Endothelial cell of umbilical vein (primary cell): ENCODE measurements around the gene TECTA. TPM values are rescaled to one million over a fixed set of nuclear protein-coding genes. Genes with fewer than 3 reads are reported as not detected.

Source experiments
- BruUV-seq: library from RNA; stranded (reverse); fragments of 400-500 nt; replicated peaks from 2 replicates; lab custom pipeline; 2021; lab: Mats Ljungman, UMichigan
- CTCF ChIA-PET: fragments of 300-600, 350-600 bp; sonication (Branson Sonifier 250); formaldehyde crosslinking; loops from one replicate; lab custom pipeline; 2021; ENCODE audit warnings: antibody characterized with exemption, inconsistent platforms; lab: Charles Lee
- POLR2A ChIA-PET: fragments of 300-600, 350-600 bp; sonication (Branson Sonifier 250); formaldehyde crosslinking; loops from one replicate; lab custom pipeline; 2021; ENCODE audit warnings: antibody characterized with exemption, inconsistent platforms; lab: Charles Lee
- DNase-seq: peaks from one replicate; pipeline ENCODE4 v3.0.0-alpha.2; 2011; ENCODE audit warnings: low read depth, low spot score
- FAIRE-seq: peaks from 2 replicates; lab custom pipeline; 2011; peaks lifted over from hg19 to GRCh38; lab: Jason Lieb, UNC
- H2AFZ ChIP-seq: 2 replicates; pipeline ENCODE4 v1.6.0; 2012; ENCODE audit warnings: low read depth, low read length, control low read depth, inconsistent platforms
- H3K27ac ChIP-seq: 2 replicates; pipeline ENCODE4 v1.5.1; 2011; ENCODE audit warnings: low read depth, mild to moderate bottlenecking, control low read depth, low read length, moderate library complexity; ENCODE audit not compliant: insufficient read depth
- H3K27me3 ChIP-seq, 2 experiments: 2 replicates each; pipeline versions ENCODE4 v1.6.0 to v1.6.1; 2011; ENCODE audit warnings: low read length in 2 of 2, mixed read lengths in 1 of 2; ENCODE audit not compliant: control insufficient read depth in 2 of 2, insufficient read depth in 2 of 2
- H3K36me3 ChIP-seq, 2 experiments: 2 replicates in 1 of 2; 3 replicates in 1 of 2; pipeline ENCODE4 v1.5.1; 2011; ENCODE audit warnings: low read length in 2 of 2, mild to moderate bottlenecking in 1 of 2, moderate library complexity in 1 of 2; ENCODE audit not compliant: control insufficient read depth in 2 of 2, insufficient read depth in 2 of 2; ENCODE audit errors: extremely low read depth in 1 of 2
- H3K4me1 ChIP-seq: 3 replicates; pipeline ENCODE4 v1.5.1; 2011; ENCODE audit warnings: mild to moderate bottlenecking, low read length; ENCODE audit not compliant: control insufficient read depth, insufficient read depth; ENCODE audit errors: extremely low read depth
- H3K4me2 ChIP-seq: 2 replicates; pipeline ENCODE4 v1.6.1; 2011; ENCODE audit warnings: low read length, control low read depth, mixed read lengths; ENCODE audit not compliant: insufficient read depth
- H3K4me3 ChIP-seq, 3 experiments: fragments of 200-600 bp in 1 of 3; sonication (generic), shearing (Covaris generic) in 1 of 3; replicated peaks in 1 of 3; 2 replicates each; pipeline ENCODE4 v1.5.1; 2011 to 2016; ENCODE audit warnings: control low read depth in 3 of 3, low read length in 3 of 3, mild to moderate bottlenecking in 2 of 3, inconsistent platforms in 1 of 3, low read depth in 1 of 3, moderate library complexity in 1 of 3; ENCODE audit not compliant: insufficient read depth in 1 of 3
- H3K79me2 ChIP-seq: 2 replicates; pipeline ENCODE4 v1.6.0; 2012; ENCODE audit warnings: low read length, inconsistent platforms; ENCODE audit not compliant: control insufficient read depth, insufficient read depth
- H3K9ac ChIP-seq: replicated peaks from 2 replicates; pipeline ENCODE3; 2011; ENCODE audit warnings: low read length, control low read depth; ENCODE audit not compliant: insufficient read depth; ENCODE audit errors: extremely low read depth
- H3K9me1 ChIP-seq: replicated peaks from 3 replicates; pipeline ENCODE4 v1.6.0; 2011; ENCODE audit warnings: mild to moderate bottlenecking, low read length; ENCODE audit not compliant: control insufficient read depth, insufficient read depth; ENCODE audit errors: extremely low read depth
- H3K9me3 ChIP-seq: replicated peaks from 2 replicates; pipeline ENCODE4 v1.5.1; 2012; ENCODE audit warnings: low read length, inconsistent platforms; ENCODE audit not compliant: control insufficient read depth, insufficient read depth
- H4K20me1 ChIP-seq: replicated peaks from 2 replicates; pipeline ENCODE3; 2011; ENCODE audit warnings: mild to moderate bottlenecking, low read length; ENCODE audit not compliant: control insufficient read depth, insufficient read depth; ENCODE audit errors: extremely low read depth
- EZH2 ChIP-seq: IDR thresholded peaks from 2 replicates; pipeline ENCODE4 v1.6.1; 2012; ENCODE audit warnings: borderline replicate concordance, low read depth, mild to moderate bottlenecking, moderate library complexity, low read length, inconsistent platforms; ENCODE audit not compliant: severe bottlenecking
- FOS ChIP-seq: IDR thresholded peaks from 2 replicates; pipeline ENCODE4 v1.6.1; 2011; ENCODE audit warnings: mild to moderate bottlenecking, low read length, moderate library complexity, borderline replicate concordance; ENCODE audit not compliant: insufficient read depth
- GATA2 ChIP-seq: IDR thresholded peaks from 2 replicates; pipeline ENCODE4 v1.7.0; 2011; ENCODE audit warnings: low read depth, mild to moderate bottlenecking, moderate library complexity, mixed read lengths, low read length; ENCODE audit not compliant: insufficient read length, insufficient read depth
- JUN ChIP-seq: IDR thresholded peaks from 2 replicates; pipeline ENCODE4 v1.6.1; 2011; ENCODE audit warnings: borderline replicate concordance, low read depth; ENCODE audit not compliant: insufficient read length, insufficient read depth
- MYC ChIP-seq: IDR thresholded peaks from one replicate; pipeline ENCODE4 v1.6.1; 2011; ENCODE audit warnings: mild to moderate bottlenecking, low read depth, low read length
- POLR2A ChIP-seq: IDR thresholded peaks from 2 replicates; pipeline ENCODE4 v1.6.1; 2012; ENCODE audit warnings: low read depth, mild to moderate bottlenecking, control low read depth, low read length
- POLR2AphosphoS5 ChIP-seq: IDR thresholded peaks from 2 replicates; pipeline ENCODE4 v1.6.1; 2012; ENCODE audit warnings: low read depth, mild to moderate bottlenecking, control low read depth, low read length, moderate library complexity; ENCODE audit not compliant: insufficient read depth
- dilution Hi-C: fragments of 300-500 bp; cut with MboI; formaldehyde crosslinking; loops from one replicate; pipeline ENCODE4 v1.15.0; 2019; ENCODE audit warnings: low sequenced_read_pairs; ENCODE audit not compliant: extremely low pct_ligation_motif_present
- intact Hi-C: fragments of 100-400 bp; cut with micrococcal nuclease; formaldehyde crosslinking; loops from one replicate; pipeline ENCODE4 v1.10.0; 2022
- polyA plus RNA-seq, 4 experiments: library from polyadenylated mRNA; depleted of rRNA in 3 of 4; stranded (reverse) in 3 of 4; unstranded in 1 of 4; fragments of >200 nt; gene quantifications; 2 replicates each; pipeline versions ENCODE4 v1.2.1 to v1.2.3, GENCODE V29; 2011 to 2012; ENCODE audit warnings: missing spikeins in 1 of 4
- total RNA-seq: library from RNA; stranded (reverse); gene quantifications from 2 replicates; pipeline ENCODE4 v1.2.3, GENCODE V29; 2021
- TF ChIP-seq, protein P1 (sequence below): IDR thresholded peaks from 2 replicates; pipeline ENCODE4 v1.6.1; 2011; ENCODE audit not compliant: insufficient read depth, insufficient read length
- TF ChIP-seq, protein P2 (sequence below), 2 donors: IDR thresholded peaks; 1 replicate in 1 of 2; 2 replicates in 1 of 2; pipeline ENCODE4 v1.5.1; 2011; ENCODE audit warnings: low read length in 2 of 2, mild to moderate bottlenecking in 2 of 2, moderate library complexity in 2 of 2, control low read depth in 1 of 2, inconsistent platforms in 1 of 2, low read depth in 1 of 2; ENCODE audit not compliant: insufficient read depth in 1 of 2; ENCODE audit errors: extremely low read depth in 1 of 2

Gene TECTA
- total and polyA plus RNA-seq, 2 donors (not counting 3 experiments of a cell fraction or from before 2014, with no cell fraction given), result 0.44 to 0.69 TPM

DNA sequence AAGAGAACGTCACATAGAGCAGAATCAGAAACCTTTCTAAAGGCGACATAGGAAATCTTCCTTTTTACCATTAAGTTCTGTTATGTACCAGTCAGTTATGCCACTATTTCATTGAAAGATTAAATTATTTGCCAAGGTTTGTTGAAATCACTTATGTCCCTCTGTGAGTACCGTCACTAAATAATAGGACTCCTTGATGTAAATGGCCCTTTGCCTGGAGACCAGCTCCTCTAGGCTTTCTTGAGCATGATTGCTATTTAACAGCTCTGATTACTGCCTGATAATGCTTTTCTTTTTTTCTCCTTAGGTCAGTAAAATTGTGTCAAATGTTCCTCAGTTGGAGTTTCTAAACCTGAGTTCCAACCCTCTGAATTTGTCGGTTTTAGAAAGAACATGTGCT, 47.8 kb upstream of the TECTA start:
- no peaks in the 10 kb centered on the region for H3K9me3 ChIP-seq
- no peak for FAIRE-seq
- H3K9ac ChIP-seq, result no peak overlapping the region
- no peak overlapping the region for H3K27ac ChIP-seq
- H2AFZ ChIP-seq, result no peak overlapping the region
- intact Hi-C loops (no loop called here), dilution Hi-C loops (no loop called here)
- no peaks in the 10 kb centered on the region for H3K79me2 ChIP-seq
- H3K4me1 ChIP-seq, result no peaks in the 10 kb centered on the region
- H3K36me3 ChIP-seq, result peaks cover 5 to 9% of the 10 kb centered on the region in 2 experiments
- no peak overlapping the region for H3K4me3 ChIP-seq
- no peaks in the 10 kb centered on the region for H4K20me1 ChIP-seq
- BruUV-seq, result no TSS peak
- TF ChIP-seq EZH2, result no peak
- TF ChIP-seq, protein P1, sequence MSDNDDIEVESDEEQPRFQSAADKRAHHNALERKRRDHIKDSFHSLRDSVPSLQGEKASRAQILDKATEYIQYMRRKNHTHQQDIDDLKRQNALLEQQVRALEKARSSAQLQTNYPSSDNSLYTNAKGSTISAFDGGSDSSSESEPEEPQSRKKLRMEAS, result no peak
- no peaks in the 10 kb centered on the region for H3K9me1 ChIP-seq
- POLR2A ChIA-PET, result no interaction called here
- DNase-seq, result no peak
- H3K27me3 ChIP-seq, result no peaks in the 10 kb centered on the region
- no peak overlapping the region for H3K4me2 ChIP-seq
- CTCF ChIA-PET, result interaction anchor here (2.0 kb wide), 1 partner anchor 10 kb away, joined by 9 read pairs; no protein-coding TSS in a partner anchor

DNA sequence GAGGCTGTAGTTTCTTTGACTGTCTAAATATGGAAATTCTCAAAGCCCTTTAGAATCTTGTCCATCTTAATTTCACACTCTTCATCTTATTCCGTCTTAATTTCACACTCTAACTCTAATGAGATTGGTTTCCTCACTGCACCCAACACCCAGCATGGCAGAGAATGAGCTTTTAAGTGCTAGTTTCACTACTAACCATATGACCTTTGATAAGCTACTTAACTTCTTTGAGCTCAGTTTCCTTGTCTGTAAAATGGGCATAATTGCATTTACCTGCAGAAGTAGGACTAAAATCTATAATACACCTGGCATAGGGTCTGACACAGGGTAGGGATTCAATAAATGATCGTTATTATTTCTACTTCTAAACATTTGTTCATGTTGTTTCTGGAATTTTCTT, 46.8 kb upstream of the TECTA start:
- ChIA-PET CTCF (no interaction called here), POLR2A (no interaction called here)
- TF ChIP-seq, protein P2, sequence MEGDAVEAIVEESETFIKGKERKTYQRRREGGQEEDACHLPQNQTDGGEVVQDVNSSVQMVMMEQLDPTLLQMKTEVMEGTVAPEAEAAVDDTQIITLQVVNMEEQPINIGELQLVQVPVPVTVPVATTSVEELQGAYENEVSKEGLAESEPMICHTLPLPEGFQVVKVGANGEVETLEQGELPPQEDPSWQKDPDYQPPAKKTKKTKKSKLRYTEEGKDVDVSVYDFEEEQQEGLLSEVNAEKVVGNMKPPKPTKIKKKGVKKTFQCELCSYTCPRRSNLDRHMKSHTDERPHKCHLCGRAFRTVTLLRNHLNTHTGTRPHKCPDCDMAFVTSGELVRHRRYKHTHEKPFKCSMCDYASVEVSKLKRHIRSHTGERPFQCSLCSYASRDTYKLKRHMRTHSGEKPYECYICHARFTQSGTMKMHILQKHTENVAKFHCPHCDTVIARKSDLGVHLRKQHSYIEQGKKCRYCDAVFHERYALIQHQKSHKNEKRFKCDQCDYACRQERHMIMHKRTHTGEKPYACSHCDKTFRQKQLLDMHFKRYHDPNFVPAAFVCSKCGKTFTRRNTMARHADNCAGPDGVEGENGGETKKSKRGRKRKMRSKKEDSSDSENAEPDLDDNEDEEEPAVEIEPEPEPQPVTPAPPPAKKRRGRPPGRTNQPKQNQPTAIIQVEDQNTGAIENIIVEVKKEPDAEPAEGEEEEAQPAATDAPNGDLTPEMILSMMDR (IDR thresholded peaks at IDR 0.05; ENCODE audit: extremely low read depth in 1 of 2, insufficient read depth in 1 of 2, low read depth in 1 of 2, low read length in 2 of 2), result no peak
- TF ChIP-seq POLR2A, result no peak
- no peak for TF ChIP-seq JUN
- no peak for TF ChIP-seq EZH2
- no peak for TF ChIP-seq MYC
- no peak for TF ChIP-seq POLR2AphosphoS5
- no peak for TF ChIP-seq GATA2
- TF ChIP-seq, protein P1, result no peak
- TF ChIP-seq FOS, result no peak
- H3K4me2 ChIP-seq, result no peak overlapping the region
- no peak overlapping the region for H3K4me3 ChIP-seq
- no peaks in the 10 kb centered on the region for H3K9me1 ChIP-seq
- peaks cover 4 to 9% of the 10 kb centered on the region in 2 experiments for H3K36me3 ChIP-seq
- no peaks in the 10 kb centered on the region for H3K9me3 ChIP-seq
- intact Hi-C loops, result no loop called here
- H3K4me1 ChIP-seq, result no peaks in the 10 kb centered on the region
- H3K79me2 ChIP-seq, result no peaks in the 10 kb centered on the region
- H3K9ac ChIP-seq, result no peak overlapping the region
- DNase-seq, result no peak
- no TSS peak for BruUV-seq
- FAIRE-seq, result no peak
- H3K27me3 ChIP-seq, result no peaks in the 10 kb centered on the region
- dilution Hi-C loops, result no loop called here
- H2AFZ ChIP-seq, result no peak overlapping the region
- H3K27ac ChIP-seq, result no peak overlapping the region
- H4K20me1 ChIP-seq, result no peaks in the 10 kb centered on the region
